GM18951 (cell line): Measurements from ENCODE around the gene SRPK2.

Experiments
- POLR2A ChIP-seq: IDR thresholded peaks from 4 replicates; pipeline ENCODE4 v1.6.1; 2011; ENCODE audit warnings: mild to moderate bottlenecking; ENCODE audit not compliant: insufficient read length, insufficient read depth; ENCODE audit errors: extremely low read depth
- in situ Hi-C: fragments of 300-500 bp; cut with MboI; formaldehyde crosslinking; loops from one replicate; pipeline ENCODE4 v1.12.0; 2022; ENCODE audit warnings: low sequenced_read_pairs, mixed read lengths, inconsistent platforms; ENCODE audit not compliant: unreplicated experiment

Gene SRPK2

DNA sequence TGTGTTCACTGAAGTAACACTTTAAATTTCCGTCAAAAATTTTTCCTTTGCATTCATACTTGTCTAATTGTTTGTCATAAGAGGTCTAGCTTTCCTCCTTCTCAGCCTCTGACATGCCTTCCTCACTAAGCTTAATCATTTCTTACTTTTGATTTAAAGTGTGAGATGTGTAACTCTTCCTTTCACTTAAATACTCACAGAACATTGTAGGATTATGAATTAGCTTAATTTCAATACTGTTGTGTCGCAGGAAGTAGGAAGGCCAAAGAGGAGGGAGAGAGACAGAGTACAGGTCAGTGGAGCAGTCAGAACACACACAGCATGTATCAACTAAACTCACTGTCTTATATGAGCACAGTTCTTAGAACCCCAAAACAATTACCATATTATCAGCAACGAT is 99.0 kb downstream of the SRPK2 start:
- in situ Hi-C loops, result no loop called here

DNA sequence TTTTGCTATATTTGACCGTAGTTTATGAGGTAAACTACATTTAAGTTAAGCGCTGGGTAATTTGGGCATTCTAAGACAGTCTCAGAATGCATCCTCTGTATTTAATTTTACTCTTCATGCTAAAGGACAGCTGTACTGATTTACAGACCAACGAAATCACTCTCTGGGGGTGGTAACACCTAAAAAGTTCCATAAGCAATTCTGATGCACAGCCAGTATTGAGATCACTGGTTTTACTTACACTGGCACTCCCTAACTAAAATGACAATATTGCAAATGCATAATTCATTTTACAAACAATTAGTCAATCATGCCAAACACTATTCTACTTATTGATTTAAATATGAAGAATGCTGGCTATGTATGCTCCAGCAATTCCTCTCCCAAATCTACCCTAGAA is 102.3 kb downstream of the SRPK2 start:
- in situ Hi-C loops, result no loop called here
- TF ChIP-seq POLR2A, result no peak

More for the DNA sequence above, 99.0 kb downstream of the SRPK2 start:
- no peak for TF ChIP-seq POLR2A

DNA sequence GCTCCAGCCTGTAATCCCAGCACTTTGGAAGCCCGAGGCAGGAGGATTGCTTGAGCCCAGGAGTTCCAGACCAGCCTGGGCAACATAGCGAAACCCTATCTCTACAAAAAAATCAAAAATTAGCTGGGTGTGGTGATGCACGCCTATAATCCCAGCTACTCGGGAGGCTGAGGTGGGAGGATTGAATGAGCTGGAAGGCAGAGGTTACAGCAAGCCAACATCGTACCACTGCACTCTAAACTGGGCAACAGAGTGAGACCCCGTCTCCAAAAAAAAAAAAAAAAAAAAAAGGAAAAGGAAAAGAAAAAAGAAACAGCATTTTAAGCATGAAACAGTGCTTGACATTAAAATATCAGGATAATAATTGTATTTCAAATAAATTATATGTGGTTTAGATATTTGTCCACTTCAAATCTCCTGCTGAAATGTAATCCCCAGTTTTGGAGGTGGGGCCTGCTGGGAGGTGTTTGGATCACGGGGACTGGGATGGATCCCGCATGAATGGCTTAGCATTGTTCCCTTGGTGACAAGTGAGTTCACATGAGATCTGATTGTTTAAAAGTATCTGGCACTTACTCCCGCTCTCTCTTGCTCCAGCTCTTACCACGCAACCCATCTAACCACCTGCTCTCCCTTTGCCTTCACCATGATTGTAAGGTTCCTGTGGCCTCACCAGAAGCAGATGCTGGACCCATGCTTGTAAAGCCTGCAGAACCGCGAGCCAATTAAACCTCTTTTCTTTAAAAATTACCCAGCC is 103.4 kb downstream of the SRPK2 start:
- no peak for TF ChIP-seq POLR2A
- in situ Hi-C loops, result no loop called here

DNA sequence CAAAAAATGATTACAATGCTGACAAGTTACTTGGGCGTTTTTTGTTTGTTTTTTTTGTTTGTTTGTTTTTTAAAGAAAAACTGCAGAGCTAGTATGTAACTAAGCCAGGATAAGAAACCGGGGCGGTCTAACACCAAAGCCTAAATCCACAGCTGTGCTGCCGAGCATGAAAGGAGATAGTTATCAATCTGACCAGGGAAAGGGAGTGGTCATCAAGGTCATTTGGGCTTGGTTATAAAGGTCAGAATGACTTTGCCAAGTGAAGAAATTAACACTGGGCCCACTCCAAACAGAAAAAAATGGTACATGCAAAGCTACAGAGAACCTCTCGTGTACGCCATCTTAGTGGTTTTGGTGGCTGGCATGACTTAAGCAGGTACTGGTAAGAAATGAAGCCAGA is 104.7 kb downstream of the SRPK2 start:
- no peak for TF ChIP-seq POLR2A
- in situ Hi-C loops, result no loop called here

DNA sequence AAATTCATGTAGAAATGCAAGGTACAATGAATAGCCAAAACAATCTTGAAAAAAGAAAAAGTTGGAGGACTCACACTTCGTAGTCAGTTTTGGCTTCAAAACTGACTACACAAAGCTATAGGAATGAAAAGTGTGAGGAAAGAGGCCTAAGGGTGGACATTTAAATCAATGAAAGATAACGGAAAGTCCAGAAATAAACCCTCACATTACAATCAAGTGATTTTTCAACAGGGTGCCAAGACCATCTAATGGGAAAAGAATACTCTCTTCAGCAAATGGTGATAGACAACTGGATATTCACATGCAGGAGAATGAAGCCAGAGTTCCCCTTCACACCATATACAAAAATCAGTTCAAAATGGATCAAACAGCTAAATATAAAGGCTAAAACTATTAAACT is 106.8 kb downstream of the SRPK2 start:
- in situ Hi-C loops, result no loop called here
- TF ChIP-seq POLR2A, result no peak

DNA sequence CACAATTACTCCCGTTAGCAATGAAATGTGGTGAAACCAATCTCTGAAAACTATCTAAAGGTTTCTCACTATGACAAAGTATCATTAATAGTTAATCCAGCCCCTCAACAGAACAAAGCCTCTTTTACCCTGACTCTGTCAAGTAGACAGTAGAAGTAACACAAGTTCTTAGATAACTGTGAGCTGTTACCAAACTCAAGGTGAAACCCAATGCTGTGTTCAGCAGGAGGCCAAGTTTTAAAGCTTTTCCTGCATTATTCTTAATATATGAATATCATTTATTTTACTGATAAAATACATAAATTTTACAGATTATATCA is 109.1 kb downstream of the SRPK2 start:
- no peak for TF ChIP-seq POLR2A
- in situ Hi-C loops, result no loop called here

DNA sequence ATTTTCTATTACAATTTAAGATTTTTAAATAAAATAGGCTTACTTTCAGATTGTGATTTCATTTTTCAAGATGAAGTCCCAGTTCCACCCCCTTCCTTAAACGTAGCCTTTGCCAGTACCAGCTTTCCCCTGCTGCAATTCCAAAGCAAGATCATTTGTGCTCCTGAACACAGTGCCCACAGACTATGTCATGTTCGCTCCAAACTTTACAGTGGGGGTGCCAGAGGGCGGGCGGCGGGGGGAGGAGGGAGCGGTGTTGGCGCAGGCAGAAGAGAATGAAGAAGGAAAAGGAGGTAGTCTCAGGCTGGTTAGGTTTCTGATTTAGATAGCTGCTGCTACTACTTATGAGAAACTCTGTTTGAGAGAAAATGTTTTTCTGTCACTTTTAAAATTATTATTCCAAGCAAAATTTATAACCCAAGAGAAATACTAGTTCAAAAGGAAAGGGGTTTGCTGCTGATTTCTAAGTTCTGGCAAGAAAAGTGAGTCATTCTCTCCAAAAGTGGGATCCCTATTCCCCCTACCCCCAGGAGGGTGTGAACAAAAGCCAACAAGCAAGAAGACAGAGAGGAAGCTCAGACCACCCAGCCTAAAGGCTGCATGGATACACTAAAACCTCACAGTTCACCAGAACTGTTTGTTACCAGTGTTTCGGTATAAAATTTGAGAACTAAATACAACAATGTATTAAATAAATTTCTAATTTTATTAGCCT is 109.6 kb downstream of the SRPK2 start:
- no peak for TF ChIP-seq POLR2A
- in situ Hi-C loops, result no loop called here

DNA sequence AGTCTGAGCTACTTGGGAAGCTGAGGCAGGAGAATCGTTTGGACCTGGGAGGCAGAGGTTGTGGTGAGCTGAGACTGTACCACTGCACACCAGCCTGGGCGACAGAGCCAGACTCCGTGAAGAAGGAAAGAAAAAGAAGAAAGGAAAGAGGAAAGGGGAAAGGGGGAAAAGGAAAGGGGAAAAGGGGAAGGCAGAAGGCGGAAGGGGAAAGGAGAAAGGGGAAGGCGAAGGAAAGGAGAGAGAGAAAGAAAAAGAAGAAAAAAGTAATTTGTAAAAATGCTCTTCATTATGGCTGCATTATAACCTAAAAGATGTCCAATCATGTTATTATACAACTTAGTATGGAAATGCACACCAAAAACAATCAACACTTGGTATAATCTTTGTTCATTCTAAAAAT is 110.2 kb downstream of the SRPK2 start:
- no peak for TF ChIP-seq POLR2A
- in situ Hi-C loops, result no loop called here

DNA sequence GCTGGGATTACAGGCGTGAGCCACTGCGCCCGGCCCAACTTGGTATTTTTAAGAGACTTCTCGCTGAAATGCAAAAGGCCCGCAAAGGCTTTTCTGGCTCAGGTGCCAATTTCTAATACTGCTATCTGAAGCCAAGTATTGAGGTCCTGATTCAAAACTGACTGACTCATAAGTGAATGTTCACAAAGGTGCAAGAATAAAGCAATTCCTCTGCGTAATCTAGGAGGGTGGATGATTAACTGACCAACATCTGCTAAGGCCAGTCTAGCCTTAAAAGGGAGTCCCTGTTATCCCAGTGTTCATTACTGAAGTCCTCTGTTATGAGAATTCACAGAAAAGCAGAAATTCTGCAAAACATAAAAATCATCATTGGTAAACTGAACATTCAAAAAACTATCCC is 111.4 kb downstream of the SRPK2 start:
- in situ Hi-C loops, result no loop called here
- TF ChIP-seq POLR2A, result no peak

DNA sequence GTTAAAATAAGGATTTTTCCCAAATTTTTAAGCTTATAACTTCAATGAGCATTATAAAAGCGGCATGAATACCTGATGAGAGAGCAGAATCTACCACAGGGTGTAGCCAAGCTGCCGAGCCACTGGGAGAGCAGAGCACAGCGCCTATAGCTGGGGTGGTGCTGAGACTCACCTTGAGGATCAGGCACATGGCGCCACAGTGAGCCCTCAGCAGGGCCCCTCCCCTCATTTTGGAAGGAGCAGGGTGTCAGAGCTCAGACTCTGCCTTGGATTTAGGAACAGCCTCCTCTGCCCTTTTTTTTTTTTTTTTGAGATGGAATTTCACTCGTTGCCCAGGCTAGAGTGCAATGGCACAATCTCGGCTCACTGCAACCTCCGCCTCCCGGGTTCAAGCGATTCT is 118.6 kb downstream of the SRPK2 start:
- in situ Hi-C loops, result no loop called here
- TF ChIP-seq POLR2A, result no peak

DNA sequence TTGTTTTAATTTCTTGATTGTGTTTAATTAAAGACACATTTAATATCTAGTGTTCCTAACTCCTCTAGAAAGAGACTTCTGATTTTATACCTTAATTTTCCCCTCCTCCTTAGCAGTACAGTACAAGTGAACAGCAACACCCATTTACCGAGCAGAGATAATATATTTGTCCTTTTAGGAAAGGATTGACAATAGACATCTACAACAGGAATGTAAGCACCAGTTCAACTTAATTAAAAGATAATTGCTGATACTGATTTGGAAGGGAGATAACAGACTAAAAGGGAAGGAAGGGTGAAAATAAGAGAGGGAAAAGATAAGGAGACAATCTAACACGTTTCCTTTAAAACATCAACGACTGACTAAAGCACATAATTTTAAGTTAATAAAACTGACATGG is 119.3 kb downstream of the SRPK2 start:
- TF ChIP-seq POLR2A, result no peak
- in situ Hi-C loops, result no loop called here

DNA sequence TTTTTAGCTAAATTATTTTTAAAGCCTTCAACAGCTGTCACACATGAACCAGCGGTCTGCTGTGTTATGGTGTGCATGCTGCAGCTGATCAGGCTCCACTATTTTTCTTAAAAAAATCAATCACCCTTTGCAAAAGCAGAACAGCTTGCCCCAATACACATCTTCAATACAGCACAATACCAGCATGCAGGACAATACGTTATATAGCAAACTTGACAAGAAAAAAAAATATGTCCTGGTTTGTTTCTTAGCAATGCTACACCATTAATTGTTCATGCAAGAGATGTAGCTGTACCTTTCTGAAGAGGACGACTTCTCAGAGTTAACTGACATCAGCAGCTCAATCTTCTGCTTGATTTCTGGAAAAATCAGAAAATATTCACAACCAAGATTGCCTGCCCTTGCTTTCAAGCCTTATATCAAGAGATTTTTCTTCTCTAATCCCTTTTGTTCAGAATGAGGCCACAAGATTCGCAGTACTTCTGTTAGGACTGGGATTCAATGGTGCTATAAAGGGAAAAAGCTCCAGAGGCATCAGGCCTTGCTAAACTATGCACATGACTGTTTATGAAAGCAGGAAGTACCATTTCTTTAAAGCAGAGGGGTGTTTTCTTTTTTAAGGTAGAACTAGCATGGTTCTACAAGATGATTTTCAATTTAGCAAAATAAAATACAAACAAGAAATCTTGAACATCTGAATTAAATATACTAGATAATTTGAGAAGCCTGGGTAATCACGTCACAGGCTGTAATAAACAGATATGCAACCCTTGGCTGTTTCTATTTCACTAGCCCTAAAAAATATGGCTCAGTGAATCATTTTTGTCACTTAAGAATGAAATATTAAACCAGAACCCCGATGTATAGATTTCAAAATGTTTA is 120.0 kb downstream of the SRPK2 start:
- TF ChIP-seq POLR2A, result peak; percentile 44

DNA sequence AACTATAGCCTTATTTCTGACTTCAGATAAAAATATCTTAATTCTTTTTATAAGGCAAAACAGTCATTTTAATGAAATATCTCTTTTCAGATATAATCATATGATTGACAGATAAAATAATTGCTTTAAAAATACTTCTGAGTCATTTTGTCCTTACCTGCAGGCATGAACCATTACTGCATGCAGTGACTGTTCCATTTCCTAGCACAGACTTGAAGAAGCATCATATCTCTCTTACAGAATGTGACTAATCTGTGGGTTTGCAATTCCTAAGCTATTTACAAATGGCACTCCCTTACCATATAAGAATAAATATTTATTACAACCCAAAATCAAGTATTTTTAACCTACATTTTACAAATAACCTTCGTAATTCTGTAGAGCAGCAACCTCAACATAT is 120.7 kb downstream of the SRPK2 start:
- in situ Hi-C loops, result no loop called here
- TF ChIP-seq POLR2A, result no peak

More for the DNA sequence above, 120.0 kb downstream of the SRPK2 start:
- in situ Hi-C loops, result no loop called here
